Nephron (organoid): ENCODE results near the gene TBC1D16.
A peak's percentile ranks its signal among the peaks of the same experiment; 100 is the strongest.

Experiments
- H3K27ac Mint-ChIP-seq, 3 experiments: 2 replicates each; pipeline ENCODE4 v1.8.0; 2020; ENCODE audit warnings: mixed read lengths in 3 of 3, mild to moderate bottlenecking in 2 of 3, moderate library complexity in 1 of 3
- H3K27me3 Mint-ChIP-seq: 2 replicates; pipeline ENCODE4 v1.8.0; 2021; ENCODE audit warnings: low read depth, mild to moderate bottlenecking, moderate library complexity, mixed read lengths
- H3K36me3 Mint-ChIP-seq: 2 replicates; pipeline ENCODE4 v1.8.0; 2020; ENCODE audit warnings: low read depth, mixed read lengths
- H3K4me1 Mint-ChIP-seq: 2 replicates; pipeline ENCODE4 v1.8.0; 2020; ENCODE audit warnings: mixed read lengths
- H3K4me3 Mint-ChIP-seq, 3 experiments: 2 replicates each; pipeline ENCODE4 v1.8.0; 2020; ENCODE audit warnings: mild to moderate bottlenecking in 3 of 3, mixed read lengths in 3 of 3, moderate library complexity in 2 of 3
- H3K9me3 Mint-ChIP-seq: 2 replicates; pipeline ENCODE4 v1.8.0; 2020; ENCODE audit warnings: mixed read lengths
- CTCF ChIP-seq, 3 experiments: fragments of 200-600 bp; sonication (generic); IDR thresholded peaks; one replicate each; pipeline ENCODE4 v1.5.0; 2021; ENCODE audit warnings: antibody characterized with exemption in 3 of 3; ENCODE audit not compliant: unreplicated experiment in 3 of 3

TBC1D16 gene

DNA sequence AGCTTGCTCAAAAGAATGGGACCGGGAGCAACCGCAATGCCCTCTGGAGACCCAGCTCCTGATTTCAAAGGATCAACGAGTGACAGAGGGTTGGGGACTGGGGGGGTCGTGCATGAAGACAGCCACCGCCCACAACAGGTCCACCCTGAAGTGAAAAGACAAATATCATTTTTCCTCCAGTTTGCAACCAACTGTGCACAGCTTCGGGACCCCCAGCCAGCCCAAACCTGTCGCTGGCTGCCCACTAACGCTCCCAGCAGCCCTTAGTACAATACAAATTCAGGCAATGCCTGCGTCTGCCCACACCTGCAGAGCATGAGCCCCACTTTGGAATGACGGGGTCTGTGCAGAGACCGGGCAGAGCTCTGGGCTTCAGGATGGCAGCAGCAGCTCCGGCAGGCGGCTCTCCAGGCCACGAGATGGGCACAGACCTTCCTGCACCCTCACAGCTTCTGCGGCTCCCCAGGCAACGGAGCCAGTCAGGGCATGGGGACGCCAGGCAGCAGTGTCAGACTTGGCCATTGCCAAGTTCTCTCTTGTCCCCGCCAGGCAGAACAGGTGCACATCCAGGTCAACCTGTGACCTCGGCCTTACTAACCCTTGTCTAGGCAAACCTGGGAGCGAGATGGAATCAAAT lies 60.1 kb downstream of the TBC1D16 start:
- Mint-ChIP-seq H3K27ac (no peak overlapping the region), H3K9me3 (no peaks in the 10 kb centered on the region), H3K36me3 (peaks cover 15% of the 10 kb centered on the region), H3K27me3 (peaks cover 3% of the 10 kb centered on the region), H3K4me1 (peaks cover 10% of the 10 kb centered on the region), H3K4me3 (no peak overlapping the region)
- TF ChIP-seq CTCF (IDR thresholded peaks at IDR 0.05; ENCODE audit: unreplicated experiment in 3 of 3): no peak

DNA sequence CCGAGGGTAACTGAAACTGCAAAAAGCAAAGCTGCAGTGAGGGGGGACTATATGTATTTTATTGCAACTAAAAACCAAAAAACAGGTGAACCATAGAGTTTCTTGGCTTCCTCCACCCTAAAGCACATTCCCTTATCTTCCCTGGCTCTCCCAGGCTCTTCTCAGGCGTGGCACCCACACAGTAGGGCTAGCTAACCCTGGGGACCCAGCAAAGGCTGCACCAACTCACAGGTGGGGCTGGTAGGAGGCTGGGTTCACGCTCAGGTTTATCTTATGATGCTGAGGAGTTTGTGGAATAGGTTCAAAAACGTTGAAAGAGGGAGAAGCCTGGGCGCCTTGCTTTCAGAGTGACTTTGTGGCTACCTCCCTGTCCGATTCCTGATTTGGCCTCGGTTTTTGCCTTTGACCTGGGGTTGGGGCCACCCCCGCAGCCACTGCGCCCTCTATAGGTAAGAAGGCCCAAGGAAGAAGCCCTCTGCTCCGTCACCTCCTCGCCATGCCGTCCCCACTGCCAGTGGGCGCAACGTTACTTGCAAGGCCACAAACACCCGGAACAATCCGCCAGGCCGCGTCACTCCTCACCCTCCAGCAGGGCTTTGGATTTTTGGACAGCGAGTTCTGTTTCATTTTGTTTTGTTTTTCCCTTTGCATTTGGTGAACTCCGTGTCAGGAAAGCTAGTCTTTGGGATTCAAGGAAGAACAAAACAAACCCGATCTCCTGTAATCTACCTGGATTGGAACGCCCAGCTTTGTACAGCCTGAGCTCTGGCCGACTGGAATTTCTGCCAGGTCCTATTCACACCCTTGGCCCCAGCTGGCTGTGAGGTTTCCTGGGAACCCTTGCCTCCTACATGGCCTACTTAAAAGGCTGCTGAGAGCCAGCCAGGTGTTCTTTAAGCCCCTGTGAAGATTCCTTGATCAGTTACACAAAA lies 60.8 kb downstream of the TBC1D16 start:
- Mint-ChIP-seq H3K27me3 (peaks cover 3% of the 10 kb centered on the region), H3K4me1 (peaks cover 10% of the 10 kb centered on the region), H3K27ac (no peak overlapping the region), H3K36me3 (peaks cover 22% of the 10 kb centered on the region), H3K4me3 (no peak overlapping the region), H3K9me3 (no peaks in the 10 kb centered on the region)
- TF ChIP-seq CTCF (IDR thresholded peaks at IDR 0.05; ENCODE audit: unreplicated experiment in 3 of 3): peak in 1 of 3 experiments; percentile 14

GRCh38 chr17:79971651-79972050 lies 64.0 kb downstream of the TBC1D16 start:
- no peak overlapping the region for H3K4me3 Mint-ChIP-seq
- no peak for TF ChIP-seq CTCF (IDR thresholded peaks at IDR 0.05; ENCODE audit: unreplicated experiment in 3 of 3)

GRCh38 chr17:79970576-79971068 lies 65.0 kb downstream of the TBC1D16 start:
- TF ChIP-seq CTCF (IDR thresholded peaks at IDR 0.05; ENCODE audit: unreplicated experiment in 3 of 3): peak in 2 of 3 experiments; percentile 11 to 49
- Mint-ChIP-seq H3K27ac (no peak overlapping the region), H3K27me3 (no peaks in the 10 kb centered on the region), H3K9me3 (no peaks in the 10 kb centered on the region), H3K4me1 (peaks cover 16% of the 10 kb centered on the region), H3K4me3 (no peak overlapping the region), H3K36me3 (peaks cover 36% of the 10 kb centered on the region)

More at GRCh38 chr17:79971651-79972050, 64.0 kb downstream of the TBC1D16 start:
- peaks cover 34% of the 10 kb centered on the region for H3K36me3 Mint-ChIP-seq
- no peak overlapping the region for H3K27ac Mint-ChIP-seq
- no peaks in the 10 kb centered on the region for H3K27me3 Mint-ChIP-seq
- H3K4me1 Mint-ChIP-seq: peaks cover 9% of the 10 kb centered on the region
- H3K9me3 Mint-ChIP-seq: no peaks in the 10 kb centered on the region

DNA sequence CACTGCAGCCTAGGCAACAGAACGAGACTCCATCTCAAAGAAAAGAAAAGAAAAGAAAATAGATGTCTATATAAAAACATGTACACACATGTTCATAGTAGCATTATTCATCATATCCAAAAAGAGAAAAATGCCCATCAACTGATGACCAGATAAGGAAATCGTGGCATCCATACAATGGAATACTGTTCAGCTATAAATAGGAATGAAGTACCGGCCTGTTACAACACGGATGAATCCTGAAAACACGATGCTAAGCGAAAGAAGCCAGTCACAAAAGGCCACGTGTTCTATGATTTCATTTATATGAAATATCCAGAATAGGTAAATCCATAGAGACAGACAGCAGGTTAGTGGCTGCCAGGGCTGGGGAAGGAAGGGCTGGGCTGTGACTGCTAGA lies 65.8 kb downstream of the TBC1D16 start:
- TF ChIP-seq CTCF (IDR thresholded peaks at IDR 0.05; ENCODE audit: unreplicated experiment in 3 of 3): no peak
- Mint-ChIP-seq H3K27me3 (no peaks in the 10 kb centered on the region), H3K36me3 (peaks cover 36% of the 10 kb centered on the region), H3K4me3 (no peak overlapping the region), H3K27ac (no peak overlapping the region), H3K4me1 (peaks cover 15% of the 10 kb centered on the region), H3K9me3 (no peaks in the 10 kb centered on the region)
